WTC11 (cell line): ENCODE data around the gene ARHGAP26. TPM values are rescaled to one million over a fixed set of nuclear protein-coding genes. Genes with fewer than 3 reads are reported as not detected.

Experiments used
- ATAC-seq: fragments of 200-7000 bp; cut with Tn5 transposase; 2 replicates; pipeline ENCODE4 v1.10.0; 2021; ENCODE audit warnings: mild to moderate bottlenecking, moderate library complexity
- CTCF ChIA-PET: fragments of 300-600 bp; sonication (Branson Sonifier 250); formaldehyde crosslinking; loops from one replicate; lab custom pipeline; 2021; ENCODE audit warnings: antibody characterized with exemption; lab: Charles Lee
- POLR2A ChIA-PET: fragments of 350-600 bp; sonication (Branson Sonifier 250); formaldehyde crosslinking; loops from one replicate; lab custom pipeline; 2021; ENCODE audit warnings: antibody characterized with exemption; lab: Charles Lee
- DNase-seq: peaks from one replicate; pipeline ENCODE4 v3.0.0; 2021; ENCODE audit warnings: low spot score
- H3K27ac Mint-ChIP-seq: 2 replicates; pipeline ENCODE4 v1.8.0; 2021; ENCODE audit warnings: mixed read lengths
- H3K27me3 Mint-ChIP-seq: 2 replicates; pipeline ENCODE4 v1.8.0; 2021; ENCODE audit warnings: low read depth, mild to moderate bottlenecking, moderate library complexity, mixed read lengths
- H3K36me3 Mint-ChIP-seq: 2 replicates; pipeline ENCODE4 v1.8.0; 2021; ENCODE audit warnings: mixed read lengths
- H3K4me1 Mint-ChIP-seq: 2 replicates; pipeline ENCODE4 v1.8.0; 2022; ENCODE audit warnings: mixed read lengths
- H3K4me3 Mint-ChIP-seq: 2 replicates; pipeline ENCODE4 v1.8.0; 2021; ENCODE audit warnings: mild to moderate bottlenecking, moderate library complexity, mixed read lengths
- H3K9me3 Mint-ChIP-seq: 2 replicates; pipeline ENCODE4 v1.8.0; 2021; ENCODE audit warnings: mixed read lengths
- AFF4 ChIP-seq: sonication (generic); formaldehyde crosslinking; IDR thresholded peaks from 2 replicates; pipeline ENCODE4 v1.8.1; 2023; ENCODE audit warnings: mild to moderate bottlenecking, missing genetic modification reagents, borderline replicate concordance
- ATF1 ChIP-seq: sonication (generic); formaldehyde crosslinking; IDR thresholded peaks from 2 replicates; pipeline ENCODE4 v1.8.1; 2023; ENCODE audit warnings: mild to moderate bottlenecking, moderate library complexity, missing genetic modification reagents
- ATF3 ChIP-seq: sonication (generic); formaldehyde crosslinking; conservative IDR thresholded peaks from 2 replicates; pipeline ENCODE4 v1.8.1; 2022; ENCODE audit warnings: mild to moderate bottlenecking, missing genetic modification reagents
- CTCF ChIP-seq: fragments of 200-600 bp; IDR thresholded peaks from 2 replicates; pipeline ENCODE4 v1.8.0; 2022; ENCODE audit warnings: antibody characterized with exemption
- E2F4 ChIP-seq: sonication (generic); formaldehyde crosslinking; IDR thresholded peaks from 2 replicates; pipeline ENCODE4 v1.8.1; 2022; ENCODE audit warnings: low read depth, mild to moderate bottlenecking, moderate library complexity, missing genetic modification reagents, borderline replicate concordance
- JAZF1 ChIP-seq: fragments of 250-450 bp; sonication (Bioruptor Pico); IDR thresholded peaks from 2 replicates; pipeline ENCODE4 v1.9.0; 2021; ENCODE audit warnings: moderate library complexity, mild to moderate bottlenecking, inconsistent platforms
- MLX ChIP-seq: sonication (generic); formaldehyde crosslinking; IDR thresholded peaks from 2 replicates; pipeline ENCODE4 v1.8.1; 2023; ENCODE audit warnings: mild to moderate bottlenecking, missing genetic modification reagents, moderate library complexity
- MXD4 ChIP-seq: fragments of 250-450 bp; sonication (Bioruptor Pico); IDR thresholded peaks from 2 replicates; pipeline ENCODE4 v1.8.0; 2021; ENCODE audit warnings: mild to moderate bottlenecking, moderate library complexity, borderline replicate concordance
- NFYB ChIP-seq: sonication (generic); formaldehyde crosslinking; conservative IDR thresholded peaks from 2 replicates; pipeline ENCODE4 v1.8.0; 2022; ENCODE audit warnings: low read depth, missing genetic modification reagents
- NR1H2 ChIP-seq: sonication (generic); formaldehyde crosslinking; IDR thresholded peaks from 2 replicates; pipeline ENCODE4 v1.9.0; 2021; ENCODE audit warnings: mild to moderate bottlenecking, moderate library complexity, missing genetic modification reagents
- PREB ChIP-seq: sonication (generic); formaldehyde crosslinking; IDR thresholded peaks from 2 replicates; pipeline ENCODE4 v1.8.1; 2022; ENCODE audit warnings: mild to moderate bottlenecking, missing genetic modification reagents, moderate library complexity, borderline replicate concordance
- SMAD3 ChIP-seq: sonication (generic); formaldehyde crosslinking; IDR thresholded peaks from 2 replicates; pipeline ENCODE4 v1.8.0; 2022; ENCODE audit warnings: missing genetic modification reagents, mild to moderate bottlenecking, borderline replicate concordance
- TEAD1 ChIP-seq: sonication (generic); formaldehyde crosslinking; IDR thresholded peaks from 2 replicates; pipeline ENCODE4 v1.8.0; 2022; ENCODE audit warnings: mild to moderate bottlenecking, missing genetic modification reagents
- ZNF232 ChIP-seq: sonication (generic); formaldehyde crosslinking; IDR thresholded peaks from 2 replicates; pipeline ENCODE4 v1.8.0; 2022; ENCODE audit warnings: mild to moderate bottlenecking, missing genetic modification reagents
- ZNF671 ChIP-seq: fragments of 250-450 bp; sonication (Bioruptor Pico); IDR thresholded peaks from 2 replicates; pipeline ENCODE4 v1.8.0; 2021; ENCODE audit warnings: mild to moderate bottlenecking
- total RNA-seq: library from RNA; stranded (reverse); gene quantifications from 3 replicates; pipeline ENCODE4 v1.2.3, GENCODE V29; 2021

Gene ARHGAP26
- total RNA-seq, 1 experiment from 2014 or later: 22.3 TPM

GRCh38 chr5:143051244-143052058, 281.3 kb downstream of the ARHGAP26 start (continued):
- TF ChIP-seq ATF3 (CRISPR knock-in tag) (no peak), NR1H2 (no peak), SMAD3 (no peak), E2F4 (CRISPR knock-in tag) (no peak), CTCF (no peak), JAZF1 (CRISPR knock-in tag) (no peak), ATF1 (CRISPR knock-in tag) (no peak)

GRCh38 chr5:143052967-143053682, 282.9 kb downstream of the ARHGAP26 start:
- ChIA-PET POLR2A (no interaction called here), CTCF (interaction anchor here (1.2 kb wide), 1 partner anchor 30 kb away, joined by 3 read pairs; no protein-coding TSS in a partner anchor)
- no peaks in the 10 kb centered on the region for H3K27me3 Mint-ChIP-seq
- H3K4me1 Mint-ChIP-seq: peaks cover 44% of the 10 kb centered on the region
- no peak overlapping the region for H3K4me3 Mint-ChIP-seq
- TF ChIP-seq MLX (CRISPR knock-in tag) (no peak), NFYB (CRISPR knock-in tag) (no peak)
- no peak overlapping the region for H3K27ac Mint-ChIP-seq
- H3K9me3 Mint-ChIP-seq: no peaks in the 10 kb centered on the region
- 0 out of 2 replicates have a peak, but pooled peaks have one; percentile 18 for ATAC-seq
- H3K36me3 Mint-ChIP-seq: peaks cover 14% of the 10 kb centered on the region
- DNase-seq: no peak

- no peak overlapping the region for H3K27ac Mint-ChIP-seq
- H3K27me3 Mint-ChIP-seq: no peaks in the 10 kb centered on the region
- TF ChIP-seq TEAD1 (no peak), ZNF671 (CRISPR knock-in tag) (no peak), ZNF232 (no peak), AFF4 (CRISPR knock-in tag) (no peak), MXD4 (no peak), JAZF1 (CRISPR knock-in tag) (no peak), PREB (CRISPR knock-in tag) (no peak)
- TF ChIP-seq, all 79 proteins: peak for 0
- CTCF ChIA-PET: no interaction called here
- H3K36me3 Mint-ChIP-seq: peaks cover 20% of the 10 kb centered on the region
- no peaks in the 10 kb centered on the region for H3K9me3 Mint-ChIP-seq
- DNase-seq (no peak), ATAC-seq (no peak)
- H3K4me1 Mint-ChIP-seq: peaks cover 44% of the 10 kb centered on the region
- H3K4me3 Mint-ChIP-seq: no peak overlapping the region
- POLR2A ChIA-PET: no interaction called here
These were observed 283.6 kb downstream of the ARHGAP26 start for GRCh38 chr5:143053780-143054179.
